Measurements from ENCODE around the gene DNAL1.
A peak's percentile ranks its signal among the peaks of the same experiment; 100 is the strongest.

DNA sequence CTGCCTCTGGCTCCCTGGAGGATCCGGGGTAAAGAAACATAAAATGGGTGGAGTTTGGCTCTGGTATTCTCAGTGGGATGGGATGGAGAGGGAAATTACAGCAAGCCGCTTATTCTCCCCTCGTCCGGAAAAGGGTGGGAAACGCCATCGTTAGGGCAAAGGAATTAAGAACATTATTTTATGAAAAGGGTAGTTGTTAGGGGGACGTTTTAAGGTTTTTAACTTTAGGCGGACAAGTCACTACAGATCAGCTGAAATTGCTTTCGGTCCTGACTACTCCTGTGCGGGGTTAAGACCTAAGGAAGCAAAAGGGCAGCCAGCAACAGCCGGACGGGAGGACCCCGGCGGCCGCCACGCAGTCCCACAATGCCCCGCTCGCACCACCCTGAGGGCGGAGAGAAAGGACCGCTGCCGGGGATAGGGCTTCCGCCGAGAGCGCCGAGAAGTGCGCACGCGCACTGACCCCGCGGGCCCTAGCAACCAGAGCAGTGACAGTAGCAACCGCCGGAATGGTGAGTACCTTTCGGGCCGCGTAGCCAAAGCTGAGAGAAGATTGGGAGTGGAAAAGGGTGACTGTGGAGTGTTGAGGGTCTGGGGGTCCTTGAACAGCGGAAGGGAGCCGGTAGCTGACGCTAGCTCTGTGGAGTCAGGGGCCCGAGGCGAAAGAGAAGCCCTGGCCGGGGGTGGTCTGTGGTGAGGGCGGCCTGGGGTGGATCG lies at the start of gene DNAL1:
- TF ChIP-seq POLR2A (IDR thresholded peaks at IDR 0.05; ENCODE audit: low read length) = peak; percentile 95
- TF ChIP-seq GATA1 (IDR thresholded peaks at IDR 0.05; ENCODE audit: low read depth, low read length) = no peak
